Esophagus squamous epithelium (tissue), 4 donors: ENCODE data around the gene PERM1.

ENCODE experiments used
- CTCF ChIP-seq, 6 experiments: fragments of 450-650 bp in 4 of 6; fragments of 200-600 bp in 2 of 6; sonication (generic) in 2 of 6; IDR thresholded peaks; one replicate each; pipeline ENCODE4 v1.5.1; 2016 to 2019; ENCODE audit warnings: antibody characterized with exemption in 6 of 6, mild to moderate bottlenecking in 4 of 6, moderate library complexity in 4 of 6
- POLR2A ChIP-seq, 4 donors: fragments of 450-650 bp; IDR thresholded peaks; one replicate each; pipeline ENCODE4 v1.6.1; 2017; ENCODE audit warnings: antibody characterized with exemption in 4 of 4, mild to moderate bottlenecking in 4 of 4, moderate library complexity in 3 of 4

- TF ChIP-seq POLR2A (IDR thresholded peaks at IDR 0.05) (peak in 2 of 4 donors; percentile 13 to 43), CTCF (IDR thresholded peaks at IDR 0.05) (peak in 1 of 6 experiments; percentile 14)
Observed at GRCh38 chr1:958823-959730, 22.8 kb downstream of the PERM1 start, which contains the start of gene NOC2L.
